HG02610 (cell line): ENCODE results near the gene PCSK5.
"Not testable (repeated sequence)": the region's sequence is repeated elsewhere in the genome, so short reads cannot be mapped to it uniquely, and the experiment has no call there.

ENCODE experiments used
- ATAC-seq: cut with Tn5 transposase; IDR thresholded peaks from one replicate; pipeline ENCODE4 v1.9.1; 2021; ENCODE audit warnings: mild to moderate bottlenecking, moderate library complexity; ENCODE audit not compliant: unreplicated experiment

Gene PCSK5

DNA sequence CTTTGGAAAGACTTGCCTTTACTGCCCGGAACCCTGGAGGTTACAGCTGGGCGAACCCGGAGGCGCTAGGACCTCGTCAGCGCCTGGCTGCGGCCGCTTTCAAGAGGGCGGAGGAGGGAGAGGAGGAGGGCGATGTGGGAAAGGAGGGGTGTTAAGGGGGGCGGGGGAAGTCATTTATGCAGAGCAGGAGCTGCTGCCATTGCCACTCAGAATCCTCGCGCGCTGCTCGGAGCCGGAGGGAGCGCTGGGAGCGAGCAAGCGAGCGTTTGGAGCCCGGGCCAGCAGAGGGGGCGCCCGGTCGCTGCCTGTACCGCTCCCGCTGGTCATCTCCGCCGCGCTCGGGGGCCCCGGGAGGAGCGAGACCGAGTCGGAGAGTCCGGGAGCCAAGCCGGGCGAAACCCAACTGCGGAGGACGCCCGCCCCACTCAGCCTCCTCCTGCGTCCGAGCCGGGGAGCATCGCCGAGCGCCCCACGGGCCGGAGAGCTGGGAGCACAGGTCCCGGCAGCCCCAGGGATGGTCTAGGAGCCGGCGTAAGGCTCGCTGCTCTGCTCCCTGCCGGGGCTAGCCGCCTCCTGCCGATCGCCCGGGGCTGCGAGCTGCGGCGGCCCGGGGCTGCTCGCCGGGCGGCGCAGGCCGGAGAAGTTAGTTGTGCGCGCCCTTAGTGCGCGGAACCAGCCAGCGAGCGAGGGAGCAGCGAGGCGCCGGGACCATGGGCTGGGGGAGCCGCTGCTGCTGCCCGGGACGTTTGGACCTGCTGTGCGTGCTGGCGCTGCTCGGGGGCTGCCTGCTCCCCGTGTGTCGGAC lies at the start of gene PCSK5:
Gene PCSK5 (plus strand): TSS at position 202 of the 805 bp plus-strand sequence. CDS start 509 bp downstream, at position 711.
- ATAC-seq: peak; percentile 89

DNA sequence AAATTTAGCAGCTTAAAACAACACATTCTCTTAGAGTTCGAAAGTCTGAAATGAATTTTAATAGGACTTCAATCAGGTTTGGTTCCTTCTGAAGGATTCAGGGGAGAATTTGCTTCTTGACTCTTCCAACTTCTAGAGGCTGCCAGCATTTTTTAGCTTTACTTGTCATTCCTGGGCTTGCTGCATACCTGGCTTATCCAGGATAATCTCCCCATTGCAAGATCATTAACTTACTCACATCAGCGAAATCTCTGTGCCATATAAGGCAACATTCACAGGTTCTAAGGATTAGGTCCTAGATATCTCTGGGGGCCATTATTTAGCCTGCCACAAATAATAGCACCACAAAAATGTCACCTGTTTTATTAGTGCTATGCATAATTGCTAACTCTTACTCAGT lies 46.2 kb upstream of the PCSK5 start:
- no peak for ATAC-seq

DNA sequence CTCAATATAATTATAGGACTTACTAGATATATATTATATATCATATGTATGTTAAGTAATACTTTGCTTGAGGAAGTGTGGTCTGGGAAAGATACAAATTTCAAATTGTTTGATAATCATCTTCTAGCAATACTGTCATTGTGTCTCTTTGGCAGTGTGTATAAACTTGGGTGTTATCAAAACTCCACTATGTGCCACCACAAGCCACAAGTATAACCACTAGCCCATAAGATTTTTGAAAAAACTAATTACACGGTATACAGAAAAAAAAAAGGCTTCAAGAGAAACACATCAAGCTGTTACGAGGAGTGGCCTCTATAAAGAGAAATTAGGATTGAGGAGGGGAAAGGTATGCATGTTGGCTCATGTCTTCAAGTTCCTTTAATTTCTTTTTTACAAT lies 44.7 kb upstream of the PCSK5 start:
- no peak for ATAC-seq

DNA sequence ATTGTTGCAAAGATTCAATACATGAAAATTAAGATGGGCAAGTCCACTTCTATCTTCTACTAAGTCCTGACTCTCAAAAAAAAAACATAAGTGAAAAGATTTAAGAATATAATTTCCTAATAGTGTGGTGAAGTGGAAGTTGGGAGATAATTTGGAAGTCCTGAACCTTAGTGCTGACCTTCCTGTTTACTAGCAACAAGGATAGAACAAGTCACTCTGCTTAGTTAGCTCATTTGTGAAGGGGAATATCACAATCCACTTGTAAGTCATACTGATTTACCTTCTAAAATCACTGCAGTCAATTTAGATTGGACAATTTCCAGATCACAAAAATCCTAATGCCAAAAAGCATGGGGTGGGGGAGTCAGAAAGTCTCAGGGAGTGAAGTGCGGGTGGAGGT lies 43.4 kb upstream of the PCSK5 start:
- ATAC-seq: no peak

DNA sequence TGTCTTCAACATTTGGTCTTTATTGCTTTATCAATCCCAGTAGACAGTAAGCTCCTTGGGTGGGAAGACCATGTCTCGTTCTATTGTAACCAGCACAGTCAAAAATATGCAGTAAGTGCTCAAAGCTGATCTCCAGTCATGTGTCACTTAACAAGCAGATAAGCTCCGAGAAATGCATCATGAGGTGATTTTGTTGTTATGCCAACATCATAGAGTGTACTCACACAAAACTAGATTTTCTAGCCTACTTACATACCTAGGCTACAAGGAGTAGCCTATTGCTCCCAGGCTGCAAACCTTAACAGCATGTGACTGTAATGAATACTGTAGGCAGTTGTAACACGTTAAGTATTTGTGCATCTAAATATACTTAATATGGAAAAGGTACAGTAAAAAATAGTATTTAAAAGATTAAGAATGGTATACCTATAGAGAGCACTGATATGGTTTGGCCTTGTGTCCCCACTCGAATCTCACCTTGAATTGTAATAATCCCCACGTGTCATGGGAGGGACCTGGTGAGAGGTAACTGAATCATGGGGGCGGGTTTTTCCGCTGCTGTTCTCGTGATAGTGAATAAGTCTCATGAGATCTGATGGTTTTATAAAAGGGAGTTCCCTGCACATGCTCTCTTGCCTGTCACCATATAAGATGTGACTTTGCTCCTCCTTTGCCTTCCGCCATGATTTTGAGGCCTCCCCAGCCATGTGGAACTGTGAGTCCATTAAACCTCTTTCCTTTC lies 39.8 kb upstream of the PCSK5 start:
- no peak for ATAC-seq

DNA sequence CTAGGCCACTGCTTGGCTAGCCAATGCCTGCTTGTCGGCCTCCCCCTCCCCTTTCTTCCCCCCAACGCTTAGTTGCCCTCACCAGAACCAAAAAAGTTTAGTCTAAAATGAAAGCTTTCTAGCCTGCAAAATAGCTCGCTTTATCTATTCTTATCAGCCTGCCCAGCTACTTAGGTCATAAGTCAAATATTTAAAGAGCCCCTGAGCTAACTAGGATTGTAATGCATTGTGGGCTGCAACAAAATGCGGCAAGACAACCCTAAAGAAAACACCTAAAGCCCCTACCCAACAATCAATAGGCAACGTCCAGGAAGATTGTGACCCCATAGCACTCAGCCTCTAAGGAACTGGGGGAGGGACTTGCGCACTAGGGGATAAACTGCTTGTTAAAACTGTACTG lies 38.6 kb upstream of the PCSK5 start:
- ATAC-seq: no peak

DNA sequence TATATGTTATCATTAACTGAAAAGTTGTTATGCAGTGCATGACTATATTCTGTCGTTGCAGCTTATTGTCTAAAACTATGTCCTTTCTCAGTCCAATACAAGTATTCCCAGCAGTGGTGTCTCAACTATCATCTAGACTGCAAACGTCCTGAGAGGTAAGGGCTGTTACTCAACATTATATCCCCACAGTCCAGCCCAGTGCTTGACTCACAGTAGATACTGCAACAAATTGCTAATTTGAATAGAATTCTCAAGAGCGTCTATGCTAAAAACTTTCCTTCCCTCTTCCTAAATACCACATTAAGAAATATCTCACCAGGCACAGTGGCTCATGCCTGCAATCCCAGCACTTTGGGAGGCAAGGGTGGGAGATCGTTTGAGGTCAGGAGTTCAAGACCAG lies 37.7 kb upstream of the PCSK5 start:
- no peak for ATAC-seq

DNA sequence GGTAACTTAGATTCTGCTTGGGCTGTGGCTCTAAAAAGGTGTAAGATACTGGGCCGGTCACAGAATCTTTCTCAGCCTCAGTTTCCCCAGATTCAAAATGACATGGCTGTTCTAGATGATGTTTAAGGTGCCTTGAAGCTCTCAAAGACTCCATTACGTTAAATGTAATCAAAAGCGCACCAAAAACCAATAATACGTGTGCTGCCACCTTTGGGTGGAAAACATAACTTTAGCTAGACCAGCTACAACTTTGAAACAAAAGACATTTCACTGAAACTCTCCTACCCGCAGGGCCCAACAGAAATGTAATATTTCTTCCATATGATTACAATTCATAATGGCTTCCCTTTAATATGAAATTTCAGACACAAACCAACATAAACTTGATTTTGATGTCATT lies 35.0 kb upstream of the PCSK5 start:
- no peak for ATAC-seq

DNA sequence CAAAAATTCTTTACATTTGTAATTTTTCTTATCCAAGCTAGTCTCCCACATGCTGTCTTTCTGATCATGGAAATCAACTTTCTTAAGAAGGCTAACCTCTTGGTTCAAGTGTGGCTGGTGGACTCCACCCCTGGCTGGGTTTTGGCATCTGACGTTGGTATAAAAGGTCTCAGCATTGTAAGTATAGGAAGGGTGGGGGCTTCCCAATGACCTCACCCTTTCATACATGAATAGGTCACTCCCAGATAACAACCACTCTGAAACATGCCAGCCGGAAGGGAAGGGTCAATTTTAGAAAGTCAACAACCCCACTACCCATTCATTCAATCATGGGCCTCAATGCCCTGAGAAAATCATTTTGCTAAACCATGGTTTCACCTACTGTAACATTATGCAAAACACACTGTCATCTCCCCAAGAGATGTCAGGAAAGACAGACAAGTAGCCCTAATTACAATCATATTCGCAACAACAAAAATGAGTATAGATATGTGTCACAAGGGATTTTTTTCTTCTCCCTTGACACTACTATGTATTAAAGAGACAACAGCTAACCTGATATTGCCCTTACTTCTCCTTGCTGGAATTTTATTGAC lies 31.9 kb upstream of the PCSK5 start:
- ATAC-seq: peak; percentile 57

DNA sequence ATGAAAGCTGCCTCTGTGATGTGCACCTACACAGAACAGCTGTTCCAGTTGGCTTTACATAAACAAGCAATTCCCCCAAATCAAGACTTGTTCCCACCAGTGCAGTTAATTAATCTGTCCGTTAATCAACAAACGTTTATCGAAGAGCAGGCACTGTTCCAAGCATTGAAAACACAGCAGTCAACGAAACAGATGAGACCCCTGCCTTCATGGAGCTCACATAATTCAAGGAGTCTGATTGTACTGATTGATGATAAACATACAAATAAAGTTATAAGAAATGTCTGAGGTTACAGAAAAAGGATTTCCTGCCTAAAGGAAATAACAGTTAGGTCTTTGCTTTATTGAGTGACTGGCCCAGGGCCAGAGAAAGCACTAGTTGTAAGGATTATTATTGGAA lies 26.2 kb upstream of the PCSK5 start:
- no peak for ATAC-seq

DNA sequence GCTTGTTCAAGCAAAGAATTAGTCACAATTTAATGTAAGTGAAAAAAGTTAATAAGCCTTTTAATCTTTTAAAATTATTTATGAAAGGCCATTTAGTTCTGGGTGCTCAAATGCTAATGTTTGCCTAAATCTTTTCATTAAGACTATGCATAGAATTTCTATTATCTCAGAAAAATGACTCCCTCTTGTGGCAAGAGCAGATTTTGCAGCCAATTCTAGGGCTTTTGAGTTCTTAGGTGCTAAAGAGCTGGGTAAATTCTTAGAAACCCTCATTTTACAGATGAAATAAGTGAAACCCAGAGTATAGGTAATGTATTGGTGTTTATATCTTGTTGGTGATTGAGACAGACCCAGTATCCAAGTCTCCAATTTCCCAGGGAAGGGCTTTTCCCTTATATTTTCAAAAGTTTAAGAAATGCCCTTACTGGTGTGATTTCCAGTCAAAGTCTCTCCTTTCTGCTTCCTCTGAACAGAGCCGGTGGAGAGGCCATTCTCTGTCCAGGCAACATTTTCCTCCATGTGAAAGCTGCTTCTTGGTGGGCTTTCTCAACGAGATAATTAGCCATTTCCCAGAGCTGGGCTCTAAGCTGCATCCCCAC lies 24.1 kb upstream of the PCSK5 start:
- ATAC-seq: peak; percentile 49

DNA sequence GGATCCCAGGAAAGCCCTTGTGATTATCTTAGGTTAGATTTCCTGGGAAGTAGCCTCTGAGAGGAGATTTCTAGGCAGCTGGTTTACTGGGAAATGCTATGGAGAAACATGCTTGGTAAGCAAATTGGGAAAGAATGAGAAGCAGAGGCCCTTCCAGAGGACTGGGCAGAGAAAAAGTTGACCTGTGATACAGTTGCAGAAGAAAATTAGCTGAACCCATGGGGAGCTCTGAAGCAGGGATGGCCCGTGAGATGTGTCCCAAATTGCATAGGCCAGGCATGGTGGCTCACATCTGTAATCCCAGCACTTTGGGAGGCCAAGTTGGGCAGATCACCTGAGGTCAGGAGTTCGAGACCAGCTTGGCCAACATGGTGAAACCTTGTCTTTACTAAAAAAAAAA lies 21.9 kb upstream of the PCSK5 start:
- not testable (repeated sequence) for ATAC-seq

DNA sequence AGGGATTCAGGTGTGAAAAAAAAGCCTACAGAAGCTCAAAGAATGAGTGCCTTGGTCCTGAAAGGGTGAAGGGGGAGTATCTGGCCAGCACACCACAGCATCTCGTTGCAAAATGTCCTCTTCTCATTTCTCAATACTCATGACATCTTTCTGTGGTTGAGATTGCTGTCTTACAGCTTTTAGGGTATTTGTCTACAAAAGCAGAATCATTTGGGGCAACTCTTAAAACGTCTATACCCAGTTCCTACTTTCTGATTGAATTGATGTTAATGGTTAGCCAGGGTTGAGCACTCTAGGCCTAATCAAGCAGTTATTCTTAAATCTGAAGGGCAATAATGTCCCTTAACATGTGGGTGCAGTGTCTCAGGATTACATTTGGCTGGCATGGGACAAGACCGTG lies 21.2 kb upstream of the PCSK5 start:
- no peak for ATAC-seq

DNA sequence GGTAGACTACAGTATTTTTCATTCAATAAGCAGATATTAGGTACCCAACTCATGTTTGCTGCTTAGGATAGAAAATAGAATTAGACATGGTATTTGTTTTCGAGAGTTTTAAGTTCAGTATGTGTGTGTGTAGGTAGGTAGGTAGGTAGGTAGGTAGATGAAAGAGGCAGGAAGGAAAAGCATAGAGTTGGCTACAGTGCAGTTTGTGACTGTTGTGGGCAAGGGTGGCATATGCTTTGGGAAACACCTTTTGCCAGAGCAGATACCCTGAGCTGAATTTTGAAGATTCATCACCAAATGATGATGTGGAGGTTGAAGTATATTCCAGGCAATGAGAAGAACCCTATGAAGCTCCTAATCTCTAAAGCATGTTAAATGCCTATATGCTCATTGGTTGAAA lies 20.0 kb upstream of the PCSK5 start:
- ATAC-seq: no peak

DNA sequence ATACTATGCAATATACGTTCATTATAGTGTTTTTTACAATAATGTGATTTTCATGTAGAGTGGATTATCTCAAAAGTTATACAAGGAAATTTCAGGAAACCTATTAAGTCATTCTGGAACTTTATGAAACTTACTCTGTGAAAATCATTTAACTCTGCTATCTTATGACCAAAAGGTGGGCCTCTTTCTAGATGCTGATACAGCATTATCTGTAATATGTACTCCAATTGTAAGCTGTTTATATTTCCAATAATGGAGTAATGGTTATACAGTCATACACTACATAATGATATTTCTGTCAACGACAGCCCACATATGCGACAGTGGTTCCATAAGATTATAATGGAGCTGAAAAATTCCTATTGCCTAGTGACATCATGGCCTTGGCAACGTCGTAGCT lies 18.8 kb upstream of the PCSK5 start:
- no peak for ATAC-seq

DNA sequence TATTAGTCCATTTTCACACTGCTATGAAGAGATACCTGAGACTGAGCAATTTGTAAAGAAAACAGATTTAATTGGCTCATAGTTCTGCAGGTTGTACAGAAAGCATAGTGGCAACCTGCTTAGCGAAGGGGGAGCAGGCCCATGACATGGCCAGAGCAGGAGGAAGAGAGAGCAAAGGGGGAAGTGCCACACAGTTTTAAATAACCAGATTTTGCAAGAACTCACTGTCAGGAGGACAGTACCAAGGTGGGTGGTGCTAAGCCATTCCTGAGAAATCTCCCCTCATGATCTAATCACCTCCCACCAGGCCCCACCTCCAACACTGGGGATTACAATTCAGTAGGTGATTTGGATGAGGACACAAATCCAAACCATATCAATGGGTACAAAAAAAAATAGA lies 16.8 kb upstream of the PCSK5 start:
- no peak for ATAC-seq

DNA sequence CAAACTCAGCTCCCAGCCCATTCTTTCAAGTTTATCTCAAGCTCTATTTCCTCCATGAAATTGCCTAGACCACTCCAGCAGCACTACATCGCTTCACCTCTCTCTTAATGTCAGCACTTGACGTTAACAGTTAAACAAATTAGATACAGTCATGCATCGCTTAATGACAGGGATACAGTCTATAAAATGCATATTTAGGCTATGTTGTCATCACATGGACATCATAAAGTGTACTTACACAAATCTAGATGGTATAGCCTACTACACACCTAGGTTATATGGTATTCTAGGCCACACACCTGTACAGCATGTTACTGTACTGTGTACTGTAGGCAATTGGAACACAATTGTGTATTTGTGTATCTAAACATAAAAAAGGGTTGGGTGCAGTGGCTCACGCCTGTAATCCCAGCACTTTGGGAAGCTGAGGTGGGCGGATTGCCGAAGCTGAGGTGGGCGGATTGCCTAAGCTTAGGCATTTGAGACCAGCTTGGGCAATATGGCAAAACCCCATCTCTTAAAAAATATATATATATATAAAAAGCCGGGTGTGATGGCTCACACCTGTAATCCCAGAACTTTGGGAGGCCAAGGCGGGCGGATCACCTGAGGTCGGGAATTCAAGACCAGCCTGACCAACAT lies 13.4 kb upstream of the PCSK5 start:
- no peak for ATAC-seq

DNA sequence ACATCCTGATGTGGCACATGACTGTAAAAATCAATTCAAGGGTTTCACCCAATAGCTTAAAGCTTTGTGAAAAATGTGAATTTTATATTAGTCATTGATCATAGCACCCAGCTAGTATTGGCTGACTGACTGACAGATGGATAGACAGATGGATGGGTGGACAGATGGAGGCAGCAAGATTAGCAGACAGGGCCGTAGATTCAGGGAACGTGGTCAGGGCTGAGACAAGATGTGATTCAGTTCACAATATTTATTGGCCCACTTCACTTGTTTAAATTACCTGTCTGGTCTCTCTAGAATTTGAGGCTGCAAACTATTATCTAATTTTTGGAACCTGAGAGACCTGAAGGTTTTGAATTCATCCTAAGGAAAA lies 12.0 kb upstream of the PCSK5 start:
- no peak for ATAC-seq

DNA sequence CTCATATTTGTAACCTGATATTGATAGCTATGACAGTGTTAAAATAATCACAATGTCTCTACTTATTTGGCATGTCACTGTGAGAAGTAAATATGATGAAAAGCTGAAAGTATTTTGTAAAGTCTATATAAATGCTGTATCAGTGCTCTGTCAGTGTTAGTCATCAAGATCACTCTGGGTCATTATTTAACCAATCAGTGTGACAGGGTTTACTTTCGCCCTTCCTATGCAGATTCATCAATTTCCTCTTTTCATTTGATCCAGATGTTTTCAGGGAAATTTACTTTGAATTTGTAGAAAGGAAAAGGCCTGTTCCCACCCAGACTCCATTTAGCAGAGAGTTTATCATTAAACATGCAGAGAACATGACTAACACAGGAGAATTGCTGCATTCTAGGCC lies 9.9 kb upstream of the PCSK5 start:
- ATAC-seq: no peak

DNA sequence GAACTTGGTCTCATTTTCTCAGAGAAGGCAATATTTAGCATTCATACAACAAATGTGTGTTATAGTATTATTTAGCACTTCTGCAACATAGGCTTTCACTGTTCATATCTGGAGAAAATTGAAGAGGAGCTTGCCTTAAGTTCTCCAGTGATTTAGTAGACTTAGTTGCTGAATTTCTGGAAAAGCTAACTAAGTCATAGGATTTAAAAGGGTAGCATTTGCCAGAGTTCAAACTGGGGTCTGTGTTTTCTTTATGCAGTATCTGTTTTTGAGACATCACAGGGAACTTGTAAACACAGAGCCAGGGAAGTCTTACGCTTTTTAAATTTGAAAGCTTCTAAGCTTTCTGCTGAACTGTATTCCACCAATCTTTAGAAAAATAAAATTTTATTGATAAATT lies 8.7 kb upstream of the PCSK5 start:
- ATAC-seq: no peak

DNA sequence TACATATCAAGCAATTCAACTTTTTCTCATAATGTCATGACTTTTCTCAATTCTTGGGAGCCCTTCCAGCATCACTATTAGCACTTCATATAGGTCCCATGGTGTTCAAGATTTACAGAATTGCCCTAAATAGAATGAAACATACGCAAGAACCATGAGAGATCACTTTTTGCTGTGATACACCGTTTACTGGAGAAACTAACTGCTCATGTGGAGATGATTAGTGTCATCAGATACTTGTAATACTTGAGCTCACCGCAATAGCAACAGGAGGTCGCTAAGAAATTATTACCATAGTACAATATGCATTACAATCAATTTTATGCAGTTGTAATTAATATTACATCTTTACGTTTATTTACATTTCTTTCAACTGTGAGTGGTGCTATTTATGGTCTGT lies 4.8 kb upstream of the PCSK5 start:
- no peak for ATAC-seq
